Airway epithelial cell (primary cell): Measurements from ENCODE around the gene INKA2. TPM values are rescaled to one million over a fixed set of nuclear protein-coding genes. Genes with fewer than 3 reads are reported as not detected.

Experiments used
- total RNA-seq: library from RNA; depleted of rRNA; stranded (reverse); fragments of >200 nt; gene quantifications from 2 replicates; pipeline ENCODE4 v1.2.3, GENCODE V29; 2015

Gene INKA2
- total RNA-seq = 0.46 and 3.0 TPM in 2 replicates

DNA sequence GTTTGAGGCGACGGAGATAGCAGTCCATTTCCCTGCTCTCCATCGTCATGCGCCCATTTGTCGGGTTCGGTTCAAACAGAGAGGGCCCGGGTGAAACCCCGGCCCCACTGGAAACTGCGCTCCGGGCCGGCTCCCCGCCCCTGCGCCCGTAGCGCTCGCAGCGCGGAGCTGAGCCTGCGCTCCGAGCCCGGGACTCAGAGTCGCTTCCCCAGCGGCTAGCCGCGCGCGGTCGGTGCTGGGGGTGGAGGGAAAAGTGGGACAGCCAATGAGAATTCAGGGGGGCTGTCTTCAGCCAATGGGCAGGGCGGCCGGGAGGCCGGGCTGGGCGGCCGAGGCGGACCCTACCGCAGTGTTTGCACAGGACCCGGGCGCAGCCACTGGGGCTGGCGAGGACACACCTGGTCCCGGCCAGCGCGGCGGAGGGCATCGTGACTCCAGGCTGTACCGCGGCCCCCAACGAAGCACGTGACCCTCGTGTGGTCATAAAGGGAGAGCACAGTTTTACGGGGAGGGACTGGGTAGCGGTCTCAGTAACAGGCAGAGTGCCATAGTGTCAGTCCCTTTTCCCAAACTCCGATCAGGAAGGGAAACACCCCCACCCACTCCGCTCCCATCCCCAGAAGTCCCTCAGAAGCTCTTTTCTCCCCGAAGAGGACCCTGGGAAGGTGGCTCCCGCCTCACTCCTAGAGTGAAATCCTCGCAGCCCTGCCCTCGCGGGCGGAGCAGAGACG is at the start of gene INKA2:
Gene INKA2, minus strand, starts transcription at position 202 of the 731 bp plus-strand sequence. Its CDS starts 153 bp downstream, at position 49.

DNA sequence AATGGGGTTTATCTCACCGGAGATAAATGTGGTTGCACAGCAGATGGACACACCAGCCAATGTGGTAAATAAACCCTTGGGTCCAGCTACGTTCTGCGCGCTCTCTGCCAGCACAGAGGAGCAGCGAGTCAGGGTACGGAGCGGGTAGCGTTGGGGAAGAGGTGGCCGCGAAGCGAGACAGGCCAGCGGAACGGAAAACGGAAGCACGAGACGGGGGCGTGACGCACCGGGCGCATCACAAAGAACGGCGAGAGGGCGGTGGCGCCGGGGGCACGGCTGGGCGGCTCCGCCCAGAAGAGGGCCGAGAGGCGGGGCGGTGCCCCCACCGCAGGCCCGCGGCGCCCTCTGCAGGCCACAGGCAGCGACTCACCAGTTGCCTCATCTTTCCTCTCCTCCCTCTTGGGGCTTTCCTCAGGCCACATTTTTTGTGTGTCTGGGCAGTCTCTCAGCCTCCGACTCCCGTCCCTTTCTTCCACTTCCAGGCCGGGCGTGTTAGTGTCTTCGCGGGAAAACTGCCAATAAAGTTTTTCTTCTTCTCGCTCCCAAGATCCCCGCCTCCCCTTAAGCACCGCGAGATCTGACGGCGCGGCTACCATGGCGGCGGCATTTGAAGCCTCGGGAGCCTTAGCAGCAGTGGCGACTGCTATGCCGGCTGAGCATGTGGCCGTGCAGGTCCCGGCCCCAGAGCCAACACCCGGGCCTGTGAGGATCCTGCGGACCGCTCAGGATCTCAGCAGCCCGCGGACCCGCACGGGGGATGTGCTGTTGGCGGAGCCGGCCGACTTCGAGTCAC is 16.3 kb upstream of the INKA2 start, which contains the start of gene DDX20:
Gene DDX20, plus strand, starts transcription at position 571 of the 793 bp plus-strand sequence. Its CDS starts 24 bp downstream, at position 595.

Other genes with a start within 250 kb of the INKA2 start
- not detected in 2 replicates for gene ADORA3, start 235.8 kb downstream of the INKA2 start, total RNA-seq
- not detected in 2 replicates for gene TMIGD3, start 235.8 kb downstream of the INKA2 start, total RNA-seq
- 22.9 and 29.1 TPM in 2 replicates for gene RAP1A, start 119.6 kb downstream of the INKA2 start, total RNA-seq
- 16.2 and 25.7 TPM in 2 replicates for gene DDX20, start 16.5 kb upstream of the INKA2 start, total RNA-seq